Naive thymus-derived CD4-positive, alpha-beta T cell (primary cell): Measurements from ENCODE around the gene HPS4. TPM values are rescaled to one million over a fixed set of nuclear protein-coding genes. Genes with fewer than 3 reads are reported as not detected.

Experiments used
- ATAC-seq: fragments of 150-1000 bp; cut with Tn5 transposase; 2 replicates; pipeline ENCODE4 v1.10.0; 2021; ENCODE audit warnings: mild to moderate bottlenecking, moderate library complexity
- CTCF ChIA-PET: fragments of 350-600 bp; sonication (Branson Sonifier 250); formaldehyde crosslinking; loops from one replicate; lab custom pipeline; 2021; ENCODE audit warnings: antibody characterized with exemption; lab: Charles Lee
- POLR2A ChIA-PET: fragments of 350-600 bp; sonication (Branson Sonifier 250); formaldehyde crosslinking; loops from one replicate; lab custom pipeline; 2021; ENCODE audit warnings: antibody characterized with exemption, inconsistent platforms; lab: Charles Lee
- DNase-seq, 9 donors: peaks; one replicate each; pipeline versions ENCODE4 v3.0.0 to v3.0.0-alpha.2; 2020 to 2022; ENCODE audit warnings: mixed read lengths in 1 of 9
- H3K27ac ChIP-seq: one replicate; pipeline ENCODE4 v1.7.0; 2013; ENCODE audit warnings: mild to moderate bottlenecking, low read depth, low read length, moderate library complexity
- H3K27me3 ChIP-seq, 2 donors: one replicate each; pipeline ENCODE4 v1.7.0; 2013; ENCODE audit warnings: low read length in 2 of 2, mild to moderate bottlenecking in 2 of 2, moderate library complexity in 2 of 2; ENCODE audit not compliant: control insufficient read depth in 2 of 2, insufficient read depth in 2 of 2
- H3K36me3 ChIP-seq, 3 experiments: 1 replicate in 2 of 3; 2 replicates in 1 of 3; pipeline ENCODE4 v1.7.0; 2013; ENCODE audit warnings: low read length in 3 of 3, mild to moderate bottlenecking in 3 of 3, moderate library complexity in 1 of 3; ENCODE audit not compliant: insufficient read depth in 3 of 3, control insufficient read depth in 2 of 3
- H3K4me1 ChIP-seq, 2 donors: one replicate each; pipeline ENCODE4 v1.7.0; 2013; ENCODE audit warnings: low read length in 2 of 2, mild to moderate bottlenecking in 2 of 2, moderate library complexity in 1 of 2; ENCODE audit not compliant: control insufficient read depth in 2 of 2, insufficient read depth in 2 of 2
- H3K4me3 ChIP-seq: 2 replicates; pipeline ENCODE4 v1.7.0; 2013; ENCODE audit warnings: mild to moderate bottlenecking, low read length
- H3K9me3 ChIP-seq, 3 experiments: 1 replicate in 2 of 3; 2 replicates in 1 of 3; pipeline ENCODE4 v1.7.0; 2013; ENCODE audit warnings: low read length in 3 of 3; ENCODE audit not compliant: control insufficient read depth in 2 of 3
- H3K27ac Mint-ChIP-seq, 9 donors: one replicate each; pipeline ENCODE4 v1.8.0; 2020 to 2022; ENCODE audit warnings: mixed read lengths in 9 of 9, mild to moderate bottlenecking in 8 of 9, moderate library complexity in 5 of 9, inconsistent platforms in 2 of 9
- H3K27me3 Mint-ChIP-seq, 5 donors: one replicate each; pipeline ENCODE4 v1.8.0; 2021 to 2022; ENCODE audit warnings: mixed read lengths in 5 of 5, mild to moderate bottlenecking in 1 of 5
- H3K36me3 Mint-ChIP-seq, 5 donors: one replicate each; pipeline ENCODE4 v1.8.0; 2020 to 2022; ENCODE audit warnings: mixed read lengths in 5 of 5, mild to moderate bottlenecking in 3 of 5, inconsistent platforms in 1 of 5
- H3K4me1 Mint-ChIP-seq, 7 donors: one replicate each; pipeline ENCODE4 v1.8.0; 2020 to 2022; ENCODE audit warnings: mixed read lengths in 7 of 7, mild to moderate bottlenecking in 3 of 7, inconsistent platforms in 1 of 7
- H3K4me3 Mint-ChIP-seq, 10 donors: one replicate each; pipeline ENCODE4 v1.8.0; 2020 to 2022; ENCODE audit warnings: mild to moderate bottlenecking in 10 of 10, mixed read lengths in 10 of 10, moderate library complexity in 6 of 10, inconsistent platforms in 2 of 10
- H3K9me3 Mint-ChIP-seq, 11 donors: one replicate each; pipeline ENCODE4 v1.8.0; 2020 to 2022; ENCODE audit warnings: mixed read lengths in 11 of 11, mild to moderate bottlenecking in 4 of 11, inconsistent platforms in 1 of 11, moderate library complexity in 1 of 11
- intact Hi-C, 2 donors: fragments of 100-400 bp; cut with micrococcal nuclease; formaldehyde crosslinking; loops; one replicate each; pipeline ENCODE4 v1.15.1; 2023
- polyA plus RNA-seq, 2 donors: library from polyadenylated mRNA; unstranded; fragments of 300-500 nt; fragmentation: Illumina TruSeq; gene quantifications; one replicate each; pipeline ENCODE4 v1.2.3, GENCODE V29; 2021
- total RNA-seq, 6 experiments: library from RNA in 5 of 6; stranded (reverse) in 5 of 6; gene quantifications; 1 replicate in 5 of 6; 2 replicates in 1 of 6; pipeline ENCODE4 v1.2.3 and lab custom pipeline; 2021 to 2026

HPS4 gene
- total and polyA plus RNA-seq, 7 experiments from 2014 or later, result 21.5 to 64.3 (median 53.6) TPM

DNA sequence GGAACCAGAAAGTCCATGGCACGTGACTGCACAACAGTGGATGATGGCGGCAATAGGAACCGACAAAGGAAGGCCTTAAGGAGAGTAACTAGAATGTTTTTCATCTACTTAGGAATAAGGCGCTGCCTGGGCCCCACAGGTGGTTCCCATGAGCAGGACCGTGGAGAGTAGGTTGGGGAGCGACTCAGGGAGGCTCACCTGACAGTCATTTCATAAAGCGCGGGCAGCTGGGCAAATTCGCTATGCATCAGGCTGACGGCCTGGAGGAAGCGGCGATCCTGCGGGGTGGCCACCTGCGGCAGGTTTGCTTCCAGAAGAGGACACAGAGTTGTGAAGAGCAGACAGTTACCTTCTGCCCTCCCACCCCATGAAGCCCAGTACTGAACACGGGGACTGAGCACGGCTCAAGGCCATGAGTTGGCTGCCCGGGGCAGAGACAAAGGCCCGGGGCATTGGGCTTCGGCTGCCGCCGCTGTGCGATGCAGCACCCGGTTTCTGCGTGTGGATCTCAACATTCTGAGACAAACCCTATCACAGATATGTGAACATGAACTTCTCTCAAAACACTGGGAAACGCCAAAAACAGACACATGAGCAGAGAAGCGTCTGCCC lies 25.8 kb downstream of the HPS4 start:
- H3K27me3 ChIP-seq, result no peaks in the 10 kb centered on the region
- intact Hi-C loops, result no loop called here
- no peaks in the 10 kb centered on the region for H3K9me3 ChIP-seq
- POLR2A ChIA-PET, result no interaction called here
- H3K4me1 Mint-ChIP-seq, result peaks cover 0 to 6% (median 2%) of the 10 kb centered on the region in 7 donors
- H3K27ac ChIP-seq, result no peak overlapping the region
- H3K36me3 Mint-ChIP-seq, result peaks cover 7 to 36% (median 13%) of the 10 kb centered on the region in 5 donors
- no peak overlapping the region for H3K4me3 Mint-ChIP-seq
- H3K27ac Mint-ChIP-seq, result no peak overlapping the region
- no peak for DNase-seq
- no peaks in the 10 kb centered on the region for H3K4me1 ChIP-seq
- H3K27me3 Mint-ChIP-seq, result no peaks in the 10 kb centered on the region
- H3K36me3 ChIP-seq, result peaks cover 5 to 68% (median 5%) of the 10 kb centered on the region in 3 experiments
- no peak for ATAC-seq
- H3K4me3 ChIP-seq, result no peak overlapping the region
- CTCF ChIA-PET, result no interaction called here
- H3K9me3 Mint-ChIP-seq, result no peaks in the 10 kb centered on the region

DNA sequence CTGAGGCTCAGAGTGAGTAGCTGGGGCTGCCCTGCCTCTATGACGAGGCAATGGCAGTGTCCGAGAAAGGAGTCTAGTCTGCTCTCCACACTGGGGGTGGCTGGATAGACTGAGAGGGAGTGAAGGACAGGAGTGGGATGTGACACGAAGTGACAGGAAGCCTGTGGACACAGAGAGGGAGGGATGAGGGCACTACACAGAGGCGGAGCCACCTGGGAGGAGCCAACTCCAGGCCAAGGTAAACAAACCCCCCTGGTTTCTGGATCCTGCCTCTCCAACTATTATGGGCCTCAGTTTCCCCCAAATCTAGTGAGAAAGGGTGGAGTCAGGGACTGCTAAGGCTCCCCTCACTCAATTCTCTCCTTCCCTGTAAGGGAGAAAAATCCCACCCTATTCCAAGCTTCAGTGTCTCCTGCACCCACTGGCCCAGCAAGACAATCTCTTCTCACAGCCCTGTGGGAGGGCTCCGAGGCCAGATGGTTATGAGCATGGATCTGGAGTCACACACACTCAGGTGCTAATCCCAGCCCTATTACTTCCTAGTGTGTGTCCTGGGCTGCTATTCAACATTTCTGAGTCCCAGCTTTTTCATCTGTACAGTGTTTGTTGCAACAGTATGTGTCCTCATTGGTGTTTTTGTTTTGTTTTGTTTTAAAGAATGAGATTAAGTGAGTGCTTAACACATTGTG lies 29.6 kb downstream of the HPS4 start:
- H3K9me3 ChIP-seq, result no peaks in the 10 kb centered on the region
- no peaks in the 10 kb centered on the region for H3K27me3 ChIP-seq
- Mint-ChIP-seq H3K9me3 (no peaks in the 10 kb centered on the region), H3K27ac (peak overlapping the region in 1 of 9 donors; percentile 8), H3K4me3 (no peak overlapping the region), H3K36me3 (peaks cover 7 to 39% (median 16%) of the 10 kb centered on the region in 5 donors), H3K27me3 (no peaks in the 10 kb centered on the region), H3K4me1 (peaks cover 0 to 2% (median 0%) of the 10 kb centered on the region in 7 donors)
- DNase-seq (no peak), ATAC-seq (no peak)
- ChIA-PET CTCF (interaction anchor here (1.2 kb wide), 1 partner anchor 89 kb away, joined by 3 read pairs; no protein-coding TSS in a partner anchor), POLR2A (no interaction called here)
- H3K27ac ChIP-seq, result no peak overlapping the region
- no peaks in the 10 kb centered on the region for H3K4me1 ChIP-seq
- peaks cover 0 to 73% (median 5%) of the 10 kb centered on the region in 3 experiments for H3K36me3 ChIP-seq
- intact Hi-C loops, result no loop called here
- no peak overlapping the region for H3K4me3 ChIP-seq

DNA sequence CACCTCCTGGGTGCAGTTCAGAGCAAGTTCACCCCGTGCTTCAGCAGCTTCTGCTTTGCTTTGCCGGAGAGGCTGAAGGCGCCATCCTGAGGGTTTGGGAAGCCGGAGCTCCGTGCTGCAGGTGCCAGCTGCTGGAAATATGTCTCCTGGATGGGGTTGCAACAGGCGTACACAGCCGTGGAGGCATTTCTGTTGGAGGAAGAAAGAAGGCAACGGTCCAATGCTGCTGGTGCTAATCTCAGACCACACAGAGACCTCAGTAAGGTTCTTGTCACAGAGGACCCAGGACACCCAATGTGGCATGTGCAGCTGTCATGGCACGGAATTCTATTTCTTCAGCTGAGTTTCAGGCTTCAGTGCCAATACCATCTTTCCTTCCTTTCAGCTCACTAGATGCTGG lies 30.4 kb downstream of the HPS4 start:
- no peak overlapping the region for H3K27ac Mint-ChIP-seq
- ATAC-seq (no peak), DNase-seq (no peak)
- H3K4me3 ChIP-seq, result no peak overlapping the region
- no peaks in the 10 kb centered on the region for H3K9me3 Mint-ChIP-seq
- peaks cover 0 to 2% (median 0%) of the 10 kb centered on the region in 7 donors for H3K4me1 Mint-ChIP-seq
- H3K36me3 ChIP-seq, result peaks cover 0 to 68% (median 5%) of the 10 kb centered on the region in 3 experiments
- POLR2A ChIA-PET, result no interaction called here
- no peaks in the 10 kb centered on the region for H3K9me3 ChIP-seq
- CTCF ChIA-PET, result no interaction called here
- no peak overlapping the region for H3K4me3 Mint-ChIP-seq
- no peaks in the 10 kb centered on the region for H3K4me1 ChIP-seq
- intact Hi-C loops, result no loop called here
- H3K36me3 Mint-ChIP-seq, result peaks cover 7 to 39% (median 16%) of the 10 kb centered on the region in 5 donors
- H3K27me3 ChIP-seq, result no peaks in the 10 kb centered on the region
- no peaks in the 10 kb centered on the region for H3K27me3 Mint-ChIP-seq
- no peak overlapping the region for H3K27ac ChIP-seq

DNA sequence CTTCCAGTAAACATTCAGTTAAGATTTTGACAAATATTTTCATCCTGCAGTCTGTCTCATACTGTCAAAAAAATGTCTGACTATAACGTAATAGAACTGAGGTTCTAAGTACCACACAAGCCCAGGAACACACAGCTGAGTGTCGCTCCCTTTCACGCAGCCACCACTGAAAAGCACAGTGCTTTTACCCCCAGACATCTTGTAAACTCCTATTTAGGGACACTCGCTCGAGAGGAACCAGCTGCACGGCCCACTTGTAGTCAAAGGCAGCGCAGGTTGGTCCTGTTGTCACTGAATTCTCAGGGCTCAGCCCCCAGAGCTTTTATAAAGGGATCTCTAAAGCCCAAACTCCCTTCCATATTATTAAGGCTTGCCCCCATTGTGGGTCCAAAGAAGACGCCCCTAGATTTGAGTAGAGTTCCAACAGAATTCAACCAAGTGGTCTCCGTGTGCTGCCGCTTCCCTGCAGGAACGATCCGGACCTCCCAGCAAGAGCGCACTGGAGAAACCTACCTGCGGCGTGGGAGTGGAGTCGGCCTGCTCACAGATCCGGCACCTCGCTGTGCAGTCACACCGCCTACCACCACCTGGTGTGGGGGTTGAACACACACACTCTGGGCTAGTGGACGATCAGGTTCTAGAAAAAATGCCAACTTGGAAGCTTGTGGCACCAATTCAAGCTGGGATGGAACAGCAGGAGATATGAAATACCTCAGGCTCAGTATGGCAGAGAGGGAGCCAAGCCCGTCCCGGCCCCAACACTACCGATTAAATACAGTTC lies 31.2 kb downstream of the HPS4 start:
- intact Hi-C loops, result no loop called here
- Histone ChIP-seq H3K4me1 (no peaks in the 10 kb centered on the region), H3K4me3 (no peak overlapping the region), H3K9me3 (no peaks in the 10 kb centered on the region), H3K27me3 (no peaks in the 10 kb centered on the region), H3K36me3 (peaks cover 0 to 60% (median 5%) of the 10 kb centered on the region in 3 experiments), H3K27ac (no peak overlapping the region)
- H3K4me3 Mint-ChIP-seq, result no peak overlapping the region
- CTCF ChIA-PET, result no interaction called here
- H3K9me3 Mint-ChIP-seq, result no peaks in the 10 kb centered on the region
- H3K36me3 Mint-ChIP-seq, result peaks cover 7 to 35% (median 13%) of the 10 kb centered on the region in 5 donors
- ATAC-seq (no peak), DNase-seq (no peak)
- H3K27ac Mint-ChIP-seq, result peak overlapping the region in 1 of 9 donors; percentile 59
- POLR2A ChIA-PET, result no interaction called here
- no peaks in the 10 kb centered on the region for H3K27me3 Mint-ChIP-seq
- H3K4me1 Mint-ChIP-seq, result peaks cover 0 to 2% (median 0%) of the 10 kb centered on the region in 7 donors

DNA sequence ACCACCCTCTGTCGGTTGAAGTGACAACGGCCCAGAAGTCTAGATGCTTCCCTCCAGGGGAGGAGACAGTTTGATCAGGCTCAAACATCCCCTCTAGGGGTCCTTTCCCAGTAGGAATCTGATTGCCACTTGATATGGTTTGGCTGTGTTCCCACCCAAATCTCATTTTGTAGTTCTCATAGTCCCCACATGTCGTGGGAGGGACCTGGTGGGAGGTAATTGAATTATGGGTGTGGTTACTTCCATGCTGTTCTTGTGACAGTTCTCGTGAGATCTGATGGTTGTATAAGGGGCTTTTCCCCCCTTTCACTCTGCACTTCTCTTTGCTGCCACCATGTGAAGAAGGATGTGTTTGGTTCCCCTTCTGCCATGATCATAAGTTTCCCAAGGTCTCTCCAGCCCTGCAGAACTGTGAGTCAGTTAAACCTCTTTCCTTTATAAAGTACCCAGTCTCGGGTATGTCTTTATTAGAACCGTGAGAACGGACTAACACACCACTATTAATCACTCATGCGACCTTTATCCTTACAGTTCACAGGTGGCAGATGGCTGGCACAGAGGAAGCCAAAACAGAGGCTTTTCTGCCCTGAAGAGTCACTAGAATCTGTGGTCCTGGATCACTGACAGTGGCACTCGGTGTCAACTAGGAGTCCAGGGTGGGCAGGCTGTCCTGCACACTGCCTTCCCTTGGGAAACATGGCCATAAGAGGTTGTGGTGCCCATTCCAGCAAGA lies 33.0 kb downstream of the HPS4 start:
- no peaks in the 10 kb centered on the region for H3K9me3 Mint-ChIP-seq

DNA sequence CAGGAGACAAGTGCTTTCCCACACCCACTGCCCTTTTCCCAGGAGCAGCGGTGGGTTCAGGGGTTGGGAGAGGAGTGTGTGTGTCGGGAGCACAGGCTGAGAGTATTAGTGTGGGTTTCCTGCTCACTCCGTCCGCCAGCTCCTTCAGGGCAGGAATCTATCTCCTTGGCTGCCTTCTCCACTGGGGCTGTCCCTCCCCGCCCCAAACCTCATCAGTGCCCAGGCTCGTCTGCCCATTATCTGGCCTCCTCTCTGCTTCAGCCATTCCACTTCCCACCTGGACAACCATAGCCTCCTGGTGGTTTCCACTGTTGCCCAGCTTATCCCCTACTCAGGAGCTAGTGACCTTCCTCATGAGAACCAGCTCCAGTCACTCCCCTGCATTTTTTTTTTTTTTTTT lies 34.6 kb downstream of the HPS4 start:
- Histone ChIP-seq H3K27ac (no peak overlapping the region), H3K27me3 (no peaks in the 10 kb centered on the region), H3K4me3 (no peak overlapping the region), H3K36me3 (peaks cover 0 to 39% (median 0%) of the 10 kb centered on the region in 3 experiments), H3K4me1 (no peaks in the 10 kb centered on the region), H3K9me3 (no peaks in the 10 kb centered on the region)
- Mint-ChIP-seq H3K4me3 (no peak overlapping the region), H3K27ac (no peak overlapping the region), H3K9me3 (no peaks in the 10 kb centered on the region), H3K36me3 (peaks cover 0 to 23% (median 9%) of the 10 kb centered on the region in 5 donors), H3K27me3 (no peaks in the 10 kb centered on the region), H3K4me1 (peaks cover 0 to 2% (median 0%) of the 10 kb centered on the region in 7 donors)
- no peak for DNase-seq
- CTCF ChIA-PET, result interaction anchor here (0.8 kb wide), 1 partner anchor 18 kb away, joined by 3 read pairs; no protein-coding TSS in a partner anchor
- no peak for ATAC-seq
- intact Hi-C loops, result no loop called here
- POLR2A ChIA-PET, result interaction anchor here (0.7 kb wide), 1 partner anchor 19 kb away, joined by 3 read pairs; no protein-coding TSS in a partner anchor

More for the DNA sequence above, 33.0 kb downstream of the HPS4 start:
- H3K27me3 Mint-ChIP-seq, result no peaks in the 10 kb centered on the region
- POLR2A ChIA-PET, result no interaction called here
- H3K9me3 ChIP-seq, result no peaks in the 10 kb centered on the region
- DNase-seq (no peak), ATAC-seq (no peak)
- intact Hi-C loops, result no loop called here
- no peak overlapping the region for H3K4me3 ChIP-seq
- H3K4me1 Mint-ChIP-seq, result peaks cover 0 to 2% (median 0%) of the 10 kb centered on the region in 7 donors
- H3K27me3 ChIP-seq, result no peaks in the 10 kb centered on the region
- peaks cover 0 to 44% (median under 1%) of the 10 kb centered on the region in 3 experiments for H3K36me3 ChIP-seq
- H3K4me3 Mint-ChIP-seq, result no peak overlapping the region
- H3K27ac ChIP-seq, result no peak overlapping the region
- peak overlapping the region in 1 of 9 donors; percentile 33 for H3K27ac Mint-ChIP-seq
- no peaks in the 10 kb centered on the region for H3K4me1 ChIP-seq
- CTCF ChIA-PET, result no interaction called here
- H3K36me3 Mint-ChIP-seq, result peaks cover under 1 to 24% (median 7%) of the 10 kb centered on the region in 5 donors
